Chondrocyte (in vitro differentiated cells): Measurements from ENCODE around the gene FAF1. TPM values are rescaled to one million over a fixed set of nuclear protein-coding genes. Genes with fewer than 3 reads are reported as not detected.

Source experiments
- DNase-seq: peaks from one replicate; pipeline ENCODE4 v3.0.0; 2021; ENCODE audit warnings: mixed read lengths, low spot score
- H3K27ac Mint-ChIP-seq: one replicate; pipeline ENCODE4 v1.8.0; 2021; ENCODE audit warnings: mild to moderate bottlenecking, moderate library complexity, mixed read lengths; ENCODE audit not compliant: unreplicated experiment
- H3K27me3 Mint-ChIP-seq: 2 replicates; pipeline ENCODE4 v1.8.0; 2021; ENCODE audit warnings: low read depth, mixed read lengths
- H3K36me3 Mint-ChIP-seq: 2 replicates; pipeline ENCODE4 v1.8.0; 2021; ENCODE audit warnings: low read depth, mixed read lengths
- H3K4me1 Mint-ChIP-seq: 2 replicates; pipeline ENCODE4 v1.8.0; 2021; ENCODE audit warnings: low read depth, mild to moderate bottlenecking, mixed read lengths
- H3K4me3 Mint-ChIP-seq: one replicate; pipeline ENCODE4 v1.8.0; 2021; ENCODE audit warnings: mild to moderate bottlenecking, moderate library complexity, mixed read lengths; ENCODE audit not compliant: unreplicated experiment
- H3K9me3 Mint-ChIP-seq: 2 replicates; pipeline ENCODE4 v1.8.0; 2021; ENCODE audit warnings: low read depth, mixed read lengths
- total RNA-seq: library from RNA; stranded (reverse); gene quantifications from 3 replicates; pipeline ENCODE4 v1.2.1, GENCODE V29; 2021
- TF ChIP-seq, protein P1 (sequence below): fragments of 200-600 bp; sonication (generic); IDR thresholded peaks from 2 replicates; pipeline ENCODE4 v1.5.0; 2021; ENCODE audit warnings: antibody characterized with exemption, mild to moderate bottlenecking, moderate library complexity

The FAF1 gene
- total RNA-seq, 1 donor from 2014 or later: 38.7 TPM

- no peaks in the 10 kb centered on the region for H3K27me3 Mint-ChIP-seq
- no peak overlapping the region for H3K4me3 Mint-ChIP-seq
- no peaks in the 10 kb centered on the region for H3K4me1 Mint-ChIP-seq
- TF ChIP-seq, protein P1, sequence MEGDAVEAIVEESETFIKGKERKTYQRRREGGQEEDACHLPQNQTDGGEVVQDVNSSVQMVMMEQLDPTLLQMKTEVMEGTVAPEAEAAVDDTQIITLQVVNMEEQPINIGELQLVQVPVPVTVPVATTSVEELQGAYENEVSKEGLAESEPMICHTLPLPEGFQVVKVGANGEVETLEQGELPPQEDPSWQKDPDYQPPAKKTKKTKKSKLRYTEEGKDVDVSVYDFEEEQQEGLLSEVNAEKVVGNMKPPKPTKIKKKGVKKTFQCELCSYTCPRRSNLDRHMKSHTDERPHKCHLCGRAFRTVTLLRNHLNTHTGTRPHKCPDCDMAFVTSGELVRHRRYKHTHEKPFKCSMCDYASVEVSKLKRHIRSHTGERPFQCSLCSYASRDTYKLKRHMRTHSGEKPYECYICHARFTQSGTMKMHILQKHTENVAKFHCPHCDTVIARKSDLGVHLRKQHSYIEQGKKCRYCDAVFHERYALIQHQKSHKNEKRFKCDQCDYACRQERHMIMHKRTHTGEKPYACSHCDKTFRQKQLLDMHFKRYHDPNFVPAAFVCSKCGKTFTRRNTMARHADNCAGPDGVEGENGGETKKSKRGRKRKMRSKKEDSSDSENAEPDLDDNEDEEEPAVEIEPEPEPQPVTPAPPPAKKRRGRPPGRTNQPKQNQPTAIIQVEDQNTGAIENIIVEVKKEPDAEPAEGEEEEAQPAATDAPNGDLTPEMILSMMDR: no peak
- no peak for DNase-seq
- H3K27ac Mint-ChIP-seq: no peak overlapping the region
- peaks cover 11% of the 10 kb centered on the region for H3K9me3 Mint-ChIP-seq
- H3K36me3 Mint-ChIP-seq: peaks cover 20% of the 10 kb centered on the region
These were observed 467.9 kb downstream of the FAF1 start for GRCh38 chr1:50492142-50492541.

GRCh38 chr1:50491142-50491541, 468.9 kb downstream of the FAF1 start:
- TF ChIP-seq, protein P1: no peak
- Mint-ChIP-seq H3K36me3 (peaks cover 14% of the 10 kb centered on the region), H3K27ac (no peak overlapping the region), H3K4me3 (no peak overlapping the region), H3K9me3 (peaks cover 1% of the 10 kb centered on the region), H3K4me1 (no peaks in the 10 kb centered on the region), H3K27me3 (no peaks in the 10 kb centered on the region)
- DNase-seq: no peak

DNA sequence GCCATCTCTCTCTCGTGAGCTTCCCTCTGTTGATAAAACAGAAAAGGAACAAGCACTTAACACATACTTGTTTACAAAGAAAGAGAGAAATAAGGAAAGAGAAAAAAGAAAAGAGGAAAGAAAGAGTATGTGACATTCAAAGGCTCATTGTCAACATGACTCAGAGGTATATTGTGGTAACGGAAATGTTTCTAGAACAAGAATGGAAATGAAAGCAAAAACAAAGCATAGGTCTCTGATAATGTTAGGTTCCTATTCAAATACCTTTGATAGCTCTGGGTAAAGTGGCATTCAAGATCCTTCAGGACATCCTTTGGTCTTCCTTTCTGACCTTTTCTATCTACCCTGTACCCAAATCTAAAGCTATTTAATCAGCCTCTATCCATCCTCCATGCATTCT, 469.4 kb downstream of the FAF1 start:
- DNase-seq: no peak
- TF ChIP-seq, protein P1: no peak
- Mint-ChIP-seq H3K4me3 (no peak overlapping the region), H3K36me3 (peaks cover 12% of the 10 kb centered on the region), H3K27ac (no peak overlapping the region), H3K9me3 (no peaks in the 10 kb centered on the region), H3K27me3 (no peaks in the 10 kb centered on the region), H3K4me1 (no peaks in the 10 kb centered on the region)

DNA sequence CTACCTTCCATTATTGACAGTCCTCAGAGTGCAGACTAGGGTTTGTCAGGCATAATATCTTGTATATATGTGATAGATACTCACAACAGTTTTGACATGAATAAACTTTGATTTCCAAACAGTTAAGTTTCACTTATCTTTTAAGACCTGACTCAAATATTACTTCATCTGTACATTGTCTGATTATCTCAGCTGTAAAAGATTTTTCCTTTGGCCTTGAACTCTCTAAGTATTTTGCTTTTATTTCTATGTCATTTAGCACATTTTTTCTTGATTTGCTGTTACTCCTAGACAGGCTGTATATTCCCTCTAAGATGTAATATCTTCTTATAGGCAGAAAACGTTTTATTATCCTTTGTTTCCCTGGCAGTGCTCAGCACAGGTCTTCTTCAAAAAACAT, 471.2 kb downstream of the FAF1 start:
- no peak overlapping the region for H3K4me3 Mint-ChIP-seq
- H3K36me3 Mint-ChIP-seq: peaks cover 11% of the 10 kb centered on the region
- no peaks in the 10 kb centered on the region for H3K9me3 Mint-ChIP-seq
- DNase-seq: no peak
- H3K4me1 Mint-ChIP-seq: no peaks in the 10 kb centered on the region
- TF ChIP-seq, protein P1: no peak
- no peak overlapping the region for H3K27ac Mint-ChIP-seq
- H3K27me3 Mint-ChIP-seq: no peaks in the 10 kb centered on the region

GRCh38 chr1:50488356-50488755, 471.7 kb downstream of the FAF1 start:
- Mint-ChIP-seq H3K27me3 (no peaks in the 10 kb centered on the region), H3K9me3 (no peaks in the 10 kb centered on the region), H3K36me3 (peaks cover 14% of the 10 kb centered on the region), H3K27ac (no peak overlapping the region), H3K4me1 (no peaks in the 10 kb centered on the region), H3K4me3 (no peak overlapping the region)
- TF ChIP-seq, protein P1: no peak
- no peak for DNase-seq
